Right renal pelvis (tissue), 4 donors: ENCODE data around the gene C1orf74. TPM values are rescaled to one million over a fixed set of nuclear protein-coding genes. Genes with fewer than 3 reads are reported as not detected.
A peak's percentile ranks its signal among the peaks of the same experiment; 100 is the strongest.
"Not testable (repeated sequence)": the region's sequence is repeated elsewhere in the genome, so short reads cannot be mapped to it uniquely, and the experiment has no call there.

Experiments used
- DNase-seq, 4 donors: peaks; one replicate each; pipeline ENCODE4 v3.0.0-alpha.2; 2013; ENCODE audit warnings: low read depth in 4 of 4, low spot score in 3 of 4, missing footprints in 1 of 4
- polyA plus RNA-seq, 4 donors: library from polyadenylated mRNA; unstranded; fragments of 120-200 nt; gene quantifications; one replicate each; pipeline ENCODE4 v1.2.1, GENCODE V29; 2013; ENCODE audit not compliant: insufficient read length in 4 of 4

Gene C1orf74
- polyA plus RNA-seq, 4 donors = 3.6 to 4.4 (median 3.9) TPM

GRCh38 chr1:209805875-209806760 is 21.8 kb upstream of the C1orf74 start, which contains the start of gene IRF6:
Gene IRF6 (minus strand): TSS chr1:209806142. CDS start chr1:209801413, 4,729 bp downstream.
- DNase-seq = peak; percentile 67 to 76 (median 75)

GRCh38 chr1:209805341-209805781 is 21.0 kb upstream of the C1orf74 start:
- no peak for DNase-seq

DNA sequence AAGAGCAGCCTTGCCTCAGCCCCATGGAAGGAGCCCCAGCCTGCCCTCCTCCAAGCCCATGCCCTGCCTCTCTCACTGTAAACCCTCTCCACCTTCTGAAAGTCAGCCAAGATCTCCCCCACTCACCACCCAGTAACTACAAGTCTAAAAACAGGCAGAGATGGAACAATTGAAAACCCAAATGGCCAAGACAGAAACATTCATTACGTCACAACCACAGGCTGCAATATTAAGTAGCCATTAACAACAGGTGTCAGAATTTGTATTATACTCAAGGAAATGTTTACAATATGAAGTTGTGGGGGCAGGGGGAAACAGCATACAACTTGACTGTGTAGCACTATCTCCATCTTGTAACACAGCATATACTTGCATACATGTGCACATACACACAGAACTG is 19.2 kb upstream of the C1orf74 start:
- DNase-seq = no peak

GRCh38 chr1:209802780-209803152 is 18.4 kb upstream of the C1orf74 start:
- DNase-seq = no peak

- no peak for DNase-seq
These were observed 17.9 kb upstream of the C1orf74 start for GRCh38 chr1:209802117-209802779.

GRCh38 chr1:209800984-209801834 is 16.9 kb upstream of the C1orf74 start:
- no peak for DNase-seq

DNA sequence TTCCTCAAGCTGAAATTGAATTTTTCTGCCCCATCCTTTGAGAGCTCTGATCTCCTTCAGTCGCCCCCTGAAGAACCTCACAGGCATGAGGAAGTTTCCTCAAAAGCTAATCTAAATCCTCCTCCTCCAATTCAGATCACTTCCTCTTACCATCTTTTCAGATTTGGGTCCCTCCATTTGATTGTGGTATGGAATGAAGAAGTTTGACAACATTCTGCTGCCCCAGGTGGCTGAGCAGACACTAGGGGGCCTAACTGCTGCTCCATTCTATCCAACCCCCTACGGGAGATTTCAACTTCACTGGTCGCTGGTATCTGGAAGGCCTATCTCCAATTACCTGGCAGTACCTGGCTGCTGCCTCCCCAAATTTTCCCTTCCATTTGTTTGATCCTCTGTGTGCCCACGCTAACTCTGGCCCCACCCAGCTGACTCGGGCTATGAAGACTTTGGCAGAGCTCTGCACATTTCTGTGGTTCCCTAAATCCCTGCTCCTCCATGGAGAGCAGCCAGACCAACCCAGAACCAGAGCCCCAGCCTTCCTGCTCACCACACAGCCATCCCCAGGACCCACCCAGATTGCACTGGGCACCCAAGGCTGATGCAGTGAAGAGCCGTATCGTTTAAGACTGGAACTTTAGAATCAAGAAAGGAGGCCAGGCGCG is 13.8 kb upstream of the C1orf74 start:
- DNase-seq = no peak

- not testable (repeated sequence) for DNase-seq
These were observed 9.4 kb upstream of the C1orf74 start for GRCh38 chr1:209793711-209794110.

DNA sequence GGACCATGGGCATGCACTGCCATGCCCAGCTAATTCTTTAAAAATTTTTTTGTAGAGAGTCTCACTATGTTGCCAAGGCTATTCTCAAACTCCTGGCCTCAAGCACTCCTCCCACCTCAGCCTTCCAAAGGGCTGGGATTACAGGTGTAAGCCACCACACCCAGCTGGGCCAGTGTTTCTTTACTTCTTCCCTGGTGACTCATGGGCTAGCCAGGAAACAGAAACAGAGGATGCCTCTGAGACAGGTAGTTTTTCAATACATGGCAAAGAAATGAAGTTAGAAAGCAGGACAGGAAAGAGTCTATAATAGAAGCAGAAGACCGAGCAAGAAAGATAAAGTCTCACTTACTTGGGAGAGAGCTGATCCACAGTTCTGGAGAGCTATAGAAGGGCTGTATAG is 7.6 kb upstream of the C1orf74 start:
- no peak for DNase-seq

DNA sequence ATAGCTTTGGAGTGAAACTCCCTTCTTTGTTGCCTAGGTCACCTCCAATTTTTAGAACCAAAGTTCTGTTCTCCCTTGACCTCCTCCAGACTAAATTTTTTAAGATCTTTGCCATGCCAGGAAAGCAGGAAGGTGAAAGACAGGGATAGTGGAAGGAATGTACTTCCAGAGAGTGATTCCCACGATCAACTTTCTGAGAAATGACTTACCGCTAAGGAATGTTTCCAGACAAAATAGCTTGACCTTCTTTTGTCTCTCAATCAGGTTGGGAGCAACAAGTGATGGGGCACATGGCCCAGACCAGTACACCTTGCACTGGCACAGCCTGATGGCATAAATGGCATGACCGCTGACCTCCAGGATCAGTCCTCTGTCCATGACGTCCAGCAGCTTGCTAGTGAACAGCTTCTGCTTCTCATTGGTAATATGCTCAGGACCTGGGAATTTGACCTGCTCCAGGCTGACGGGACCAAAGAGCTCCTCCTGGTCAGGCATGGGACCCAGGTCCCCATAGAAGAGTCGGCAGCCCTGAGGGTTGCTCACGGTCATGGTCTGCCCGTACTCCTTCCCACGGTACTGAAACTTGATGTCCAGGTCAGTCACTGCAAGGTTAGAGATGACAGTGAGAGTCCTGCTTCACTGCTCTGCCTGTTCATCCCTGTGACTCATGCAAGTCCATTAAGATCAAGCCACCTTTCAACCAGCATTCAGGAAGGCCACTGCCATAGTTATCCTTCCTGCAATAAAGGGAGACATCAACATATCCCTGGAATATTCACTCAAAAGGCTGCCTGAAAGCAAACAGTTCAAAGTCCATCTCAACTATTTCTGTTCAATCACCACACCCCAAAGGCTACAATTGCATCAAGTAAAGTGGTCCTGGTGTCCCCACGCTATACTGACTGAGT is 6.2 kb upstream of the C1orf74 start:
- no peak for DNase-seq

- no peak for DNase-seq
These were observed 4.9 kb upstream of the C1orf74 start for GRCh38 chr1:209789245-209789644.

DNA sequence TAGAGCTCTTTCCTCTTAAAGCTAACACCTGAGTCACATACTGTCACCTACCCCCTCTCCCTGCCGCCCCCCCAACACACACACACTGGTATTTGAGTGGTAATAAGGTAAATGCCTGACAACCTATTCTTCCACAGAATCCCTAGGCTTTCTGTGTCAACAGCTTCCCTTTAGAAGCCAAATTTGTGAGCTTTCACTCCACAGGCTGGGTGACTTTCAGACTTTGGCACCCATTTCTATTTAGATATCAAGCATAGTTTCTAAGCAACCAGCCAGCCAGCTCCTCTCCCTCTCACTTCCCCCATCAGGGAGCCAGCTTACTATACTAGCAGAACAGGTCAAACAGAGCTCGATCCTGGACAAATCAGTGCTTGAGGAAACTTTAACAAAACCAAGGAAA is 3.2 kb upstream of the C1orf74 start:
- no peak for DNase-seq

GRCh38 chr1:209786146-209786545 is 1.8 kb upstream of the C1orf74 start:
- no peak for DNase-seq

- DNase-seq = no peak
These were observed 1.2 kb upstream of the C1orf74 start for GRCh38 chr1:209785592-209785991.

DNA sequence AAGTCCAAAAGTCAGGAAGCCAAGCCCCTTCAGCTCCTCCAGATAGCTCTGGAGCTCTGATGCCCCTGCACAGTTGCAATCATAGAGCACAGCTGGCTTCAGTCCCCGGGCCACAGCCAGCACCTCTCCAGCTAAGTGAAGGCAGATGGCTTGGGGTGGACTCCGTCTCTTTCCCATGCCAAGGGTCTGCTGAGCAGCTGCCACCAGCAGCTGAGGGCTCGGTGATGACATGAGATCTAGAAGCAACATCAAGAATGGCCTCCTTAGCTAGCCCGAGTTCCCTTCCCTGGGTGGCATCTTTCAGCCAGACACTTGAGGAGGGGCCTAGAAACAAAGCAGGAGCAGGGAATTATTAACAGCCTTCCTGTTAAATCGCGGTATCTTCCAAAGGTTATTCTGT is 973 bp downstream of the C1orf74 start:
- no peak for DNase-seq

DNA sequence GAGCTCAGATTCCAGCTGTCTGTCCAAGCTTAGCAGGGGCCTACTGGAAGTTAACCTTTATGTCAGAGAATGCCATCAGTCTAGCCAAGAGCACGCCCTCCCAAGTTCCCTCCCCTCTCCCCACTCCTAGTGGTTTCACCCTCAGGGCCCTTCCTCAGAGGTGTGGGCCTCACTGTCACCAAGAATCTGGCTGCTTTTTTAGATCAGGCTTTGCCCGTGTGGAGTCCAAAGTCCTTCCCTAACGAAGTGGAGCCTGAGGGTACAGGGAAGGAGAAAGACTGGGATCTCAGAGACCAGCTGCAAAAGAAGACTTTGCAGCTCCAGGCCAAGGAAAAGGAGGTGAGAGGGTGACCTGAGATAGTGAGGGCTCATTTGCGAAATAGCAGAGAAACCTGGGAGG is 4.1 kb downstream of the C1orf74 start:
- DNase-seq = no peak

GRCh38 chr1:209778102-209778501 is 6.3 kb downstream of the C1orf74 start:
- DNase-seq = no peak

GRCh38 chr1:209777587-209777986 is 6.8 kb downstream of the C1orf74 start:
- no peak for DNase-seq

DNA sequence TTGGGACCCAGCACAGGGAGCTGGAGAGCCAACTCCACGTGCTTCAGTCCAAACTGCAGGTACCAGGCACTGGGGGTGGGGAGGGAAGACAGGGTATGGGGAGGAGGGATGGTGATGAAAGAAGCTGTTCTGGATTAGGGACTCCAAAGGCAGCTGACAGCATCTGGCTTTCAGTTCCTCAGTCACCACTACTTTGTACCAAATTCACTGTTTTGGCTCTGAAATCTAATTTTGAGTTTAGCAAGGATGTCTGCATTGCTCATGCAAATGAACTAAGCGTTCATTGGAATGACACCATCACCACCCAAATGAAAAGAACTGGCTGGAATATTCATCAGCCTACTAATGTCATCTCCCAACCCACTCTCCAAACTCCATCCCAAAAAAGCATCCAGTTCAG is 8.7 kb downstream of the C1orf74 start:
- no peak for DNase-seq
